HG03342 (cell line): ENCODE results near the gene MICALL1.
"Not testable (repeated sequence)": the region's sequence is repeated elsewhere in the genome, so short reads cannot be mapped to it uniquely, and the experiment has no call there.

Source experiments
- ATAC-seq: cut with Tn5 transposase; IDR thresholded peaks from one replicate; pipeline ENCODE4 v1.9.1; 2021; ENCODE audit warnings: mild to moderate bottlenecking, moderate library complexity; ENCODE audit not compliant: unreplicated experiment

Gene MICALL1

DNA sequence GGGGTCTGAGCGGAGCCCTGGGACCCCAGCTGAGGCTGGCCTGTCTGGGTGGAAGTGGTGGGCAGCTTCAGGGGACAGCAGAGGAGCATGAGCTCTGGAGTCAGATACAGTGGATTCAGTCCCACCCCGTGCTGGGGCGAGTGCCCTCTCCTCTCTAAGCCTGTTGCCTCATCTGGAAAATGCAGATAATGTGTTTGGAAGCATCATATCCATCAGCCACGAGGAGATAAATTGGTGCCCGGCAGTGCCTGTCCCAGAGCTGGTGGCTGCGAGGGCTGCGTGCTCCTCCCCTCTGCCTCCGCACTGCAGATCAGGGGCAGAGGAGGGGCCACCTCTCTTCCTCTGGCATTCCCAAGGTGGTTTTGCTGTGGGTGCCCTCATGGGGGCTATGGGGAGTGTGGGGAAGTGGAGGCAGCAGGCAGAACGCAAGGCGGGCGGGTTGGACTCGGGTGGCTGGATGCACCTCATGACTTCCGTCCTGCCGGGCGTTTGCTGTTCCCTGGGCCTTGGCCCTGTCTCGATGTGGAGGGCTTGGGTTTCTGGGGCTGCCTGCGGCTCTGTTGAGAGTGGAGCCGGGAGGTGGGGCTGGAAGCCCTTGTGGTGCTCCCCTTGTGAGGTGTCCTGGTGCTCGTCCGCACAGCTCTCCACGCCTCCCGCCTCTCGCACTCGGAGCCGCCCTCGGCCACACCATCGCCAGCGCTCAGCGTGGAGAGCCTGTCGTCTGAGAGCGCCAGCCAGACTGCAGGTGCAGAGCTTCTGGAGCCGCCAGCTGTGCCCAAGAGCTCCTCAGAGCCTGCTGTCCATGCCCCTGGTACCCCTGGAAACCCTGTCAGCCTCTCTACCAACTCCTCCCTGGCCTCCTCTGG is 20.9 kb downstream of the MICALL1 start:
- ATAC-seq = no peak

DNA sequence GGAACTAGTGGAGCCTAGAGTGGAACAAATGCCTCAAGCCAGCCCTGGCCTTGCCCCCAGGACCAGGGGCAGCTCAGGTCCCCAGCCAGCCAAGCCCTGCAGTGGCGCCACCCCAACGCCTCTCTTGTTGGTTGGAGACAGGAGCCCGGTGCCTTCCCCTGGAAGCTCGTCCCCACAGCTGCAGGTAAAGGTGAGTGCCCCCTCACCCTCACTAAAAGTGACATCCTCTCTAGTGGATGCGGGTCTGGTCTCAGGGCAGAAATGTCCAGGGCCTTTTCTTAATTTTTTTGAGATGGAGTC is 21.5 kb downstream of the MICALL1 start:
- no peak for ATAC-seq

DNA sequence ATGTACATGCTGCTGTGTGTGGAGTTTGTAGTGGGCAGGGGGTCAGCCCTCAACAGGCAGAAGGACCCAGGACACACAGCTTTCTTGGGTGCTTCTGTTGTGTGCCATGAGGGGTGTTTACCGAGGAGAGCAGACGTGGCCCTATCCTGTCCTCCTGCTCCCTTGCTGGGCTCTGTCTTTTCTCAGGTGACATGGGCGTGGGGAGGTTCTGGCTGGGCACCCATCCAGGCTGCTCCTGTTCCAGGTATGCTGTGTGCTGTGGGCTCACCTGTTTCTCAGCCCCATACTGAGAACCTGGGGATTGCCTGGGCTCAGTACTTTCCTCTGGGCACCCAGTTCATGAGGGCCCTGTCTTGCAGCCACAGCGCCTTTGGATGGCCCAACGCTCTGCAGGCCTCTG is 23.3 kb downstream of the MICALL1 start:
- ATAC-seq = no peak

- ATAC-seq = no peak
These were observed 24.3 kb downstream of the MICALL1 start for GRCh38 chr22:37930270-37930951.

- ATAC-seq = no peak
These were observed 24.9 kb downstream of the MICALL1 start for GRCh38 chr22:37930952-37931440.

DNA sequence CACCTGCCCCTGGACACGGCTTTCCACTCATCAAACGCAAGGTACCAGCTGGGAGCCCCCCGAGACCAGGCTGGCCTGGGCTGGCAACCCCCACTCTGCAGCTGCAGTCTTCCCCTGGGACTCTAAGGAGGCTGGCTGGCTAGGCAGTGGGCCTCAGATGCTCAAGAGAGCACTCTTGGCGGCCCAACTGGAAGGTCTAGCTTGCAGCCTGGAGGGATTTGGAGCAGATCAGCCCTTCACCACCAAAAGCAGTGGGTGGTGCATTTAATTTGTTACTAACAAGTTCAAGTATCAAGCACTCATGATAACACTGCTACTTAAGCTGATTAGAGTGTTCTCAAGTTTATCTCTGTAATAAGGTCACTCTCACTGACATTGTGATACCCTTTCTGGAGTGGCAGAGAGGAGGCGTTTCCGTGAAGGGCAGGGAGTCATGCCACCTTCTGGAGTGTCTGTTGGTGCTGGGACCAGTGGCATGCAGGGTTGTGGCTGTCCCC is 25.8 kb downstream of the MICALL1 start:
- ATAC-seq = no peak

DNA sequence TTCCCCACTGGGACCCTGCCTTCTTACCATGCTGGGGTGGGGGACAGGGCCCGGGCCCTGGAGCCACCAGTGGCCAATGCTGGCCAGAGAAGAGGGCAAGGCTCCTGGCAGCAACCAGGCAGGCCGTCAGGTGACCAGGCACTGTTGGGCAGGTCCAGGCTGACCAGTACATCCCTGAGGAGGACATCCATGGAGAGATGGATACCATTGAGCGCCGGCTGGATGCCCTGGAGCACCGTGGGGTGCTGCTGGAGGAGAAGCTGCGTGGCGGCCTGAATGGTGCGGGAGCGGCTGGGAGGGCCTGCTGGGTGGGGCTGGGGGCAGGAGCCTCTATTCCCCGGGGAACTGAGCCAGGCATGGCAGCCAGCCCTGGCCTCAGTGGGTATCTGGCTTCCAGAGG is 26.3 kb downstream of the MICALL1 start:
- ATAC-seq = no peak

DNA sequence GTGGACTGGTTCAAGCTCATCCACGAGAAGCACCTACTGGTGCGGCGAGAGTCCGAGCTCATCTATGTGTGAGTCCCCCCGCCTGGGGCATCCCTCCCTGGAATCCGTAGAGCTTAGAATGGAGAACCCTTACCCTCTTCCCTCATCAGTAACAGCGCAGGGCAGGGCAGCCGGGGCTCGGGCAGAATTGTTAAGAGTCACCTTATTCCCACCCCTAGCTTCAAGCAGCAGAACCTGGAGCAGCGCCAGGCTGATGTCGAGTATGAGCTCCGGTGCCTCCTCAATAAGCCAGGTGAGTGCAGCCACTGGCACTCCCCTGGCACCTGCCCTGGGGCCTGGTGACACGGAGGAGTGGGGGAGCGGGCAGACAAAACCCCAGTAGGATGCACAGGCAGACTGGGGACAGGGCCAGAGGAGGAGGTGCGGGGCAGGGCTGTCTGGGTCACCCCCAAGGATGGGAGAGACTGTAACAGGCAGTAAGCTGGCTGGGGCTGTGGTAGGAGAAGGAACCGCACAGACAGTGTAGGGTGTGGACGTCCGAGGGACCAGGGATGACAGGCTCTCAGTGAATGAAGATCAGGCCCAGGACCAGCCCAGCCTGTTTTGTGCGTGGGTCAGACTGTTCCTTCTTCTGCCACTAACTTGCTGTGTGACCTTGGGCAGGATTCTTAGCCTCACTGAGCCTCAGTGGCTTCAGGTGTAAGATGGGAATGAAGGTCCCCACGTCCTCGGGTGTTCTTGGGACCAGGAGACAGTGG is 26.9 kb downstream of the MICALL1 start:
- ATAC-seq = no peak

DNA sequence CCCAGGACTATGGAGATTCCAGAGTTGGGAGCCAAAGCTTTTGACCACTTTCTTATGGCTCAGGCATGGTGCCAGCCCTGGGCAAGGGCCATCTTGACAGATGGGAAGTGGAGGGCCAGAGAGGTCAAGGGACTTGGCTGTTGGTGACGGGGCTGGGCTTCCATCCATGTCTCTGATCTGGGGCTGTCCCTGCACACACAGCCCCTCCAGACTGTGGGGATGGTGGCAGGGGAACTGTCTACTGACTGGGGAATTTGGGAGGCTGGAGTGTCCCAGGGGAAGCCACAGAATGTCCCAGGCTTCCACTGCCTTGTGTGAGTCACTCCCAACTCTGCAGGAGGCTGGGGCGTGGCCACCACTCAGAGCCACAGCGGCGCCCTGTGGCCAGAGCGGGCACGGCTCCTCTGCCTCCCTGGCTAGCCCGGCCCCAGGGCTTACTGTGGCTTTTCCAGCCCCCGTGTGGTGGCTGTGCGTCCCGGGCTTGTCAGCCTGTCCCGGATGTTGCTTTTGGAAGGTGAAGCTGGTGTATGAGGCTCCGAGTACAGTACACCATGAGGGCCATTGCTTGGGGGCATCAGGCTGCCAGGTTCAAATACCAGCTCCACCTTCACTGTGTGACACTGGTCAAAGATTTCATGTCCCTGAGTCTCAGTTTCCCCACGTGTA is 27.7 kb downstream of the MICALL1 start:
- ATAC-seq = peak; percentile 84

DNA sequence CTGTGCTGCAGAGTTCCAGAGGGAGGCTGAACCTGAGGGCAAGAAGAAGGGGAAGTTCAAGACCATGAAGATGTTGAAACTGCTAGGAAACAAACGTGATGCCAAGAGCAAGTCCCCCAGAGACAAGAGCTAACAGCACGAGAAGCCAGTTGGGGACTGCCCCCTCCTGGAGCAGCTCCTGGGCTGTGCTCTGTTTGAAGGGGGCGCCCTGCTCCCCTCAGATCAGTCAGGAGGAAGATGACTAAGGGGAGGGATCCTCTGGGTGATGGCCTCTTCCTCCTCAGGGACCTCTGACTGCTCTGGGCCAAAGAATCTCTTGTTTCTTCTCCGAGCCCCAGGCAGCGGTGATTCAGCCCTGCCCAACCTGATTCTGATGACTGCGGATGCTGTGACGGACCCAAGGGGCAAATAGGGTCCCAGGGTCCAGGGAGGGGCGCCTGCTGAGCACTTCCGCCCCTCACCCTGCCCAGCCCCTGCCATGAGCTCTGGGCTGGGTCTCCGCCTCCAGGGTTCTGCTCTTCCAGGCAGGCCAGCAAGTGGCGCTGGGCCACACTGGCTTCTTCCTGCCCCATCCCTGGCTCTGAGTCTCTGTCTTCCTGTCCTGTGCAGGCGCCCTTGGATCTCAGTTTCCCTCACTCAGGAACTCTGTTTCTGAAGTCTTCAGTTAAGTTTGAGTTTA is 34.7 kb downstream of the MICALL1 start:
- no peak for ATAC-seq

DNA sequence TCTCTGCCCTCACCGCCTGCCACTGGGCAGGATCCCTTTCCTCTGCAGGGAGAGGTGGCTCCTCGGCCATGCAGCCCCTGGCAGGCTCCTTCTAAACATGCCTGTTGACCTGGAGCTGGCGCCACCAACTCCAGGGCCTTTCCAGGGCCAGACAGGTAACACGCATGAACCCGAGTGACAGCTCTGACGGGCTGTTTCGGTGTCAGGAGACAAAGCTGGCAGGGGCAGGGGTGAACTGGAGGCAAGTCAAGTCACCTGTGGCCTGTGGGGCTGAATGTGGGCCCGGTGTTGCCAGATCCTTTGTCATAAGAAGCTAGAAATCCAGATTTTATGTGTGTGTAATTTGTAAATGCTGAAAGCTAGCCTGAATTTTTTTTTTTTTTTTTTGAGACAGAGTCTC is 36.0 kb downstream of the MICALL1 start:
- no peak for ATAC-seq

- no peak for ATAC-seq
These were observed 37.2 kb downstream of the MICALL1 start for GRCh38 chr22:37943136-37943824.

DNA sequence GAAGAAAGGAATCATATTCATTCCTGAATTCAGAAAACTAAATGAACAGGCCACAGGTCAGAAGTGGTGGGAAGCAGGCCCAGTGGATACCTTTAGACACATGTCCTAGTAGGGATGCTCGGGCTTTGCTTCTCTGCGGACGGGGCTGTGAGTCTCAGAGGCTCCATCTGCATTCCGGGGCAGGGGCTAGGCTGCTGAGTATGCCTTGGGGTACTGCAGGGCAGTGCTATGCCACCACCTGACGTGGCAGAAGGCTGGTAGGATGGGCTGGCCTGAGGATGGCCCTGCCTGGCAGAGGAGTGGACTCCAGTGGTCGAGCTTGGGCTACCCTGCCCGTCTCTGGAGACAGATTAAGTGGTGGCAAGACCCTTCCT is 37.7 kb downstream of the MICALL1 start:
- no peak for ATAC-seq

DNA sequence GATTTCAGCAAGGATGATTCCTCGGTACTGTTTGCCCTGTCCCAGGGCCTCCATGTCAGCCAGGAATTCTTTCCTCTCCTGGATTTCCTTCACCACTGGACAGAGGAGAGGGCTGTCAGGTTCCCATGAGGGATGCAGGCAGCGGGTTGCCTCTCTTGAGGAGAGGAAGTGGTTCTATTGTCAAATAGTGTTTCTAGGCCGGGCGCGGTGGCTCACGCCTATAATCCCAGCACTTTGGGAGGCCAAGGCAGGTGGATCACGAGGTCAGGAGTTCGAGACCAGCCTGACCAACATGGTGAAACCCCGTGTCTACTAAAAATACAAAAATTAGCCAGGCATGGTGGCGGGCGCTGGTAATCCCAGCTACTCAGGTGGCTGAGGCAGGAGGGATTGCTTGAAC is 38.3 kb downstream of the MICALL1 start:
- ATAC-seq = not testable (repeated sequence)

- ATAC-seq = not testable (repeated sequence)
These were observed 41.2 kb downstream of the MICALL1 start for GRCh38 chr22:37947142-37947795.

- ATAC-seq = no peak
These were observed 45.2 kb downstream of the MICALL1 start for GRCh38 chr22:37951305-37951704.

DNA sequence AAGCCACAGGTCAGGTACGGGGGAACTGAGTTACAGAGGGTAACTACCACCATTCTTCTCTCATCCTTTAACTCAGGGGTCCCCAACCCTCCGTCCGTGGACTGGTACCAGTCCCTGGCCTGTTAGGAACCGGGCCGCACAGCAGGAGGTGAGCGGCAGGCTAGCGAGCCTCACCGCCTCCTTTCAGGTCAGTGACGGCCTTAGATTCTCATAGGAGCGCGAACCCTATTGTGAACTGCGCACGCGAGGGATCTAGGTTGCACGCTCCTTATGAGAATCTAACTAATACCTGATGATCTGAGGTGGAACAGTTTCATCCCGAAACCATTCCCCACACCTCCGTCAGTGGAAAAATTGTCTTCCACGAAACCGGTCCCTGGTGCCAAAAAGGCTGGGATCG is 46.5 kb downstream of the MICALL1 start:
- ATAC-seq = not testable (repeated sequence)

DNA sequence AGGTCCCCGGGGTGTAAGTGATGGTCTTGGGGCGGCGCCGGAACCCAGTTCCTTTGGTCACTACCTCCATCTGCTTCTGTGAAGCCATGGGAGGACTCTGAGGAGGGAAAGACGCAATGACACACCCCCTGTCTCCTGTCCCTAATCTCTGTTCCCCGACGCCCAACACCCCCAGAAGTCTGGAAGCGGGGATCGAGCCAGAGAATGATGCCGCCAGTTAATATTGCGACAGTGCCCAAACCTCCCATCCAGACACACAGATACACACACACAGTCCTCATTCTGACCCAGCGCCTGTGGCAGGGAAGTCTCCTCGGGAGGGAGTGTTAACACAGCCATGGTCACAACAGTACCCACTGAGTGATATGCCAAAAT is 47.0 kb downstream of the MICALL1 start:
- no peak for ATAC-seq

DNA sequence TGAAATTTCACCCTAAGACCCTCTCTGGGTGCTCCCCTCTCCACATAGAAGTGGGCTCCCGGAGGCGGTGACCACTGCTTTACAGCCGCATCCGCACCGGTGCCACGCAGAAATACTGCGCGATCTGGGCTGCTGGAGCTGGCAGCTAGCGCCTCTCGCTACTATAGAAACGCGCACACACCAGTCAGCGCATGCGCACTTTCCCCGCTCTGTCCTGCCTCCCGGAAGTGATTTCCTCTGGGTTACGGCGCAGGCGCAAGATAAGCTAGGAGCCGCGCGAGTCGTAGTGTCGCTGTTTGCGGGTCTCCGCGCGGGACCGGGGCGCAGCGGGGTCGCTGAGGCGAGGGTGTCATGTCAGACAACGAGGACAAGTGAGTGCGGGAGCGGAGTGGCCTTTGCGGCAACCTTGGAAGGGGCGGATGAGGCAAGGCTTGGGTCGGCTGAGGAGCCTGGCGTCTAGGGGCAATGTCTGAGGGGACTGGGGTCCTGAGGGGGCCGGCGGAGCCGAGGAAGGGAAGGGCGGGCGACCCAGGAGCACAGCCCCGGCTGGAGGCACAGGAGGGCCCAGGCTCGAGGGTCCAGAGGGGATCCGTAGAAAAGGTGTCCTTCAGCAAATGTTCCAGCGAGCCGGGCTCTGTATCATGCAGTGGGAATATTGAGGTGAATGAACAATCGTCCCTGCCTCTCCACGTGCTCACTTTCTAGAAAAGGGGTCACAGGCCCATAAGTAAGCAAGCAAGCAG is 47.5 kb downstream of the MICALL1 start, which contains the start of the genes C22orf23 and POLR2F:
C22orf23 (minus strand) TSS at position 165 of the 743 bp plus-strand sequence. CDS start 452 bp downstream, outside the sequence.
POLR2F (plus strand) TSS at position 263 of the 743 bp plus-strand sequence; CDS start at position 352, 89 bp downstream.
- ATAC-seq = peak; percentile 80
